Measurements from ENCODE around the gene GATM.

- no peak for TF ChIP-seq CTCF (IDR thresholded peaks at IDR 0.05)
- TF ChIP-seq POLR2A (IDR thresholded peaks at IDR 0.05): no peak
Observed at GRCh38 chr15:45402955-45403877, 24.9 kb upstream of the GATM start.

Data from testis (tissue), 2 donors.